HepG2 (cell line): ENCODE measurements around the gene LST1. TPM values are rescaled to one million over a fixed set of nuclear protein-coding genes. Genes with fewer than 3 reads are reported as not detected.

ENCODE experiments used
- BHLHE40 ChIP-seq: IDR thresholded peaks from 2 replicates; pipeline ENCODE4 v1.6.1; 2011; ENCODE audit warnings: low read length, improper control_type of control experiment
- FIP1L1 ChIP-seq: fragments of 200-400 bp; formaldehyde crosslinking; IDR thresholded peaks from 2 replicates; pipeline ENCODE4 v1.6.1; 2018; ENCODE audit warnings: low read depth, mild to moderate bottlenecking, low read length, moderate library complexity, borderline replicate concordance; ENCODE audit not compliant: insufficient read depth
- KLF6 ChIP-seq: IDR thresholded peaks from 2 replicates; pipeline ENCODE4 v1.8.0; 2016; ENCODE audit warnings: missing biosample characterization, missing genetic modification reagents
- MED1 ChIP-seq: sonication (generic); formaldehyde crosslinking; IDR thresholded peaks from 2 replicates; pipeline ENCODE4 v1.4.0; 2020; ENCODE audit warnings: missing genetic modification reagents
- MEIS2 ChIP-seq: sonication (generic); formaldehyde crosslinking; IDR thresholded peaks from 2 replicates; pipeline ENCODE4 v1.9.0; 2021; ENCODE audit warnings: mild to moderate bottlenecking, missing genetic modification reagents
- NCOR1 ChIP-seq: fragments of 200-600 bp; sonication (generic); IDR thresholded peaks from 2 replicates; pipeline ENCODE4 v1.7.0; 2017; ENCODE audit warnings: antibody characterized with exemption, low read length, borderline replicate concordance
- SAFB2 ChIP-seq: sonication (generic); formaldehyde crosslinking; IDR thresholded peaks from 2 replicates; pipeline ENCODE4 v1.5.1; 2020; ENCODE audit warnings: missing genetic modification reagents, low read depth, mild to moderate bottlenecking, borderline replicate concordance
- SIN3A ChIP-seq: IDR thresholded peaks from 2 replicates; pipeline ENCODE4 v1.6.1; 2011; ENCODE audit warnings: low read depth, mild to moderate bottlenecking, control low read depth, low read length, borderline replicate concordance
- SOX6 ChIP-seq, 2 experiments: fragments of 450-650 bp in 1 of 2; sonication (generic) in 1 of 2; formaldehyde crosslinking in 1 of 2; IDR thresholded peaks; 2 replicates each; pipeline versions ENCODE4 v1.4.0 to v1.6.1; 2017 to 2020; ENCODE audit warnings: antibody characterized with exemption in 1 of 2, mild to moderate bottlenecking in 1 of 2, missing genetic modification reagents in 1 of 2
- TAF15 ChIP-seq: fragments of 200-400 bp; formaldehyde crosslinking; IDR thresholded peaks from one replicate; pipeline ENCODE4 v1.6.1; 2018; ENCODE audit warnings: mild to moderate bottlenecking, low read depth, low read length; ENCODE audit not compliant: poor library complexity, severe bottlenecking
- TCF7L2 ChIP-seq: IDR thresholded peaks from 2 replicates; pipeline ENCODE4 v1.6.1; 2011; ENCODE audit warnings: mild to moderate bottlenecking, low read depth, low read length, moderate library complexity
- ZNF251 ChIP-seq: sonication (generic); formaldehyde crosslinking; IDR thresholded peaks from 2 replicates; pipeline ENCODE4 v1.9.0; 2021; ENCODE audit warnings: mild to moderate bottlenecking, missing genetic modification reagents
- ZNF451 ChIP-seq: sonication (generic); formaldehyde crosslinking; IDR thresholded peaks from 2 replicates; pipeline ENCODE4 v1.5.0; 2020; ENCODE audit warnings: mild to moderate bottlenecking, missing genetic modification reagents
- ZNF569 ChIP-seq: sonication (generic); formaldehyde crosslinking; IDR thresholded peaks from 2 replicates; pipeline ENCODE4 v1.5.0; 2020; ENCODE audit warnings: mild to moderate bottlenecking, missing genetic modification reagents, moderate library complexity, borderline replicate concordance
- ZSCAN25 ChIP-seq: sonication (generic); formaldehyde crosslinking; IDR thresholded peaks from 2 replicates; pipeline ENCODE4 v1.8.0; 2022; ENCODE audit warnings: mild to moderate bottlenecking, missing genetic modification reagents
- polyA plus RNA-seq, 8 experiments: library from polyadenylated mRNA; depleted of rRNA in 3 of 8; stranded (reverse) in 7 of 8; unstranded in 1 of 8; fragments of >200 nt; fragmentation: Illumina TruSeq in 4 of 8; extraction: Trizol in 4 of 8; gene quantifications; 2 replicates each; pipeline versions ENCODE4 v1.2.1 to v1.2.3, GENCODE V29; 2011 to 2016; ENCODE audit warnings: low read depth in 4 of 8, missing spikeins in 1 of 8, mixed read lengths in 1 of 8; ENCODE audit not compliant: insufficient read depth in 1 of 8
- total RNA-seq, 5 experiments: library from RNA; depleted of rRNA; stranded (reverse); fragments of >200 nt; fragmentation: Illumina TruSeq; extraction: Trizol; gene quantifications; 2 replicates each; pipeline ENCODE4 v1.2.3, GENCODE V29; 2016; ENCODE audit warnings: low read depth in 1 of 5
- TF ChIP-seq, protein P1 (sequence below): sonication (generic); formaldehyde crosslinking; IDR thresholded peaks from 2 replicates; pipeline ENCODE4 v1.5.1; 2020; ENCODE audit warnings: missing genetic modification reagents, mild to moderate bottlenecking, borderline replicate concordance
- TF ChIP-seq, protein P2 (sequence below): IDR thresholded peaks from 2 replicates; pipeline ENCODE4 v1.6.1; 2016; ENCODE audit warnings: low read depth
- TF ChIP-seq, protein P3 (sequence below): sonication (generic); formaldehyde crosslinking; conservative IDR thresholded peaks from 2 replicates; pipeline ENCODE4 v1.4.0; 2020; ENCODE audit warnings: missing genetic modification reagents
- TF ChIP-seq, protein P4 (sequence below): sonication (generic); formaldehyde crosslinking; IDR thresholded peaks from 2 replicates; pipeline ENCODE4 v1.5.1; 2020; ENCODE audit warnings: mild to moderate bottlenecking, missing genetic modification reagents, moderate library complexity

Gene LST1
- total and polyA plus RNA-seq, 2 of the 13 experiments (the other 11 are each of a cell fraction or from before 2014, with no cell fraction given), result not detected

DNA sequence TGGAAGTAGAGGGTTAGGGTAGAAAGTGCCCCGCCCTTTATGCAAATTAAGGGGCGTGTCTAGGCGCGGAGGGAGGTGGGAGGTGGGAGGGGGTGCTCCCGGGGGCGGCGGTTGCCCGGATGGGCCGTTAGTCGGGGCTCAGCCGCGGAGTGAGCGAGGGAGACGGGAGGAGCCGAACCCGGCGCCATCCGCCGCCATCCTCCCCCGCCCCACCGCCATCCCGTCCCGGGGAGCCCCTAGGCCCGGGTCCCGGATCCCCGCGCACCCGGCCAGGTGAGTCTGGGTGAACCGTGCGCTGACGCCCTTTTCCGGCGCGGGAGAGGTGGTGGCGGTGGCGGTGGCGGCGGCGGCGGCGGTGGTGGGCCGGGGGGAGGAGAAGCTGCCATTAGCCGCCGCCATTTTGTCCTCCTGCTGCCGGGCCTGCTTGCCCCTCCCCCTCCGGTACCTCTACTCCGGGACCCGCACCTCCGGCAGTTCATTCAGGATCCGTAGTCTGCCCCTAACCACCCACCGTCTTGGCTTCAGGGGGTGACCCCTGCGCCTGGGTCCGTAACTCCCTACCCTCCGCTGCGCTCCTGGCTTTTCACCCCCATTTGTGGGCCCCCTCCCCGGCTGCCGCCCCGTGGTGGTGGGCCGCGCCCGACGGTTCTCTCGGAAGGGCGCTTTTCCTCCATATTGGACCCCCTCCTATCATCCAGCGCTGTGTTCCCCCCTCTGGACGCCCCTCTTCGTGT is 34.7 kb downstream of the LST1 start, which contains the start of gene PRRC2A (continued):
- TF ChIP-seq SAFB2 (CRISPR knock-in tag) (peak; percentile 54; the same call in 1 of the 2 replicates), SIN3A (peak; percentile 49; the same call in 1 of the 2 replicates), KLF6 (CRISPR knock-in tag) (peak; percentile 45; the same call in 1 of the 2 replicates), ZNF451 (CRISPR knock-in tag) (no peak), TCF7L2 (no peak), ZSCAN25 (CRISPR knock-in tag) (peak; percentile 32; the same call in 1 of the 2 replicates), ZNF251 (CRISPR knock-in tag) (no peak), ZNF569 (CRISPR knock-in tag) (no peak), MEIS2 (no peak; the same call in 1 of the 2 replicates), FIP1L1 (no peak), MED1 (CRISPR knock-in tag) (no peak), TAF15 (no peak), BHLHE40 (no peak), SOX6 (IDR thresholded peaks at IDR 0.05) (no peak), SOX6 (CRISPR knock-in tag; IDR thresholded peaks at IDR 0.05) (no peak), NCOR1 (no peak)
- TF ChIP-seq, protein P1, sequence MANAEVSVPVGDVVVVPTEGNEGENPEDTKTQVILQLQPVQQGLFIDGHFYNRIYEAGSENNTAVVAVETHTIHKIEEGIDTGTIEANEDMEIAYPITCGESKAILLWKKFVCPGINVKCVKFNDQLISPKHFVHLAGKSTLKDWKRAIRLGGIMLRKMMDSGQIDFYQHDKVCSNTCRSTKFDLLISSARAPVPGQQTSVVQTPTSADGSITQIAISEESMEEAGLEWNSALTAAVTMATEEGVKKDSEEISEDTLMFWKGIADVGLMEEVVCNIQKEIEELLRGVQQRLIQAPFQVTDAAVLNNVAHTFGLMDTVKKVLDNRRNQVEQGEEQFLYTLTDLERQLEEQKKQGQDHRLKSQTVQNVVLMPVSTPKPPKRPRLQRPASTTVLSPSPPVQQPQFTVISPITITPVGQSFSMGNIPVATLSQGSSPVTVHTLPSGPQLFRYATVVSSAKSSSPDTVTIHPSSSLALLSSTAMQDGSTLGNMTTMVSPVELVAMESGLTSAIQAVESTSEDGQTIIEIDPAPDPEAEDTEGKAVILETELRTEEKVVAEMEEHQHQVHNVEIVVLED (CRISPR knock-in tag), result no peak
- TF ChIP-seq, protein P2, sequence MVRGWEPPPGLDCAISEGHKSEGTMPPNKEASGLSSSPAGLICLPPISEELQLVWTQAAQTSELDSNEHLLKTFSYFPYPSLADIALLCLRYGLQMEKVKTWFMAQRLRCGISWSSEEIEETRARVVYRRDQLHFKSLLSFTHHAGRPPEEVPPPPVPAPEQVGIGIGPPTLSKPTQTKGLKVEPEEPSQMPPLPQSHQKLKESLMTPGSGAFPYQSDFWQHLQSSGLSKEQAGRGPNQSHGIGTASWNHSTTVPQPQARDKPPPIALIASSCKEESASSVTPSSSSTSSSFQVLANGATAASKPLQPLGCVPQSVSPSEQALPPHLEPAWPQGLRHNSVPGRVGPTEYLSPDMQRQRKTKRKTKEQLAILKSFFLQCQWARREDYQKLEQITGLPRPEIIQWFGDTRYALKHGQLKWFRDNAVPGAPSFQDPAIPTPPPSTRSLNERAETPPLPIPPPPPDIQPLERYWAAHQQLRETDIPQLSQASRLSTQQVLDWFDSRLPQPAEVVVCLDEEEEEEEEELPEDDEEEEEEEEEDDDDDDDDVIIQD, result no peak
- TF ChIP-seq, protein P3, sequence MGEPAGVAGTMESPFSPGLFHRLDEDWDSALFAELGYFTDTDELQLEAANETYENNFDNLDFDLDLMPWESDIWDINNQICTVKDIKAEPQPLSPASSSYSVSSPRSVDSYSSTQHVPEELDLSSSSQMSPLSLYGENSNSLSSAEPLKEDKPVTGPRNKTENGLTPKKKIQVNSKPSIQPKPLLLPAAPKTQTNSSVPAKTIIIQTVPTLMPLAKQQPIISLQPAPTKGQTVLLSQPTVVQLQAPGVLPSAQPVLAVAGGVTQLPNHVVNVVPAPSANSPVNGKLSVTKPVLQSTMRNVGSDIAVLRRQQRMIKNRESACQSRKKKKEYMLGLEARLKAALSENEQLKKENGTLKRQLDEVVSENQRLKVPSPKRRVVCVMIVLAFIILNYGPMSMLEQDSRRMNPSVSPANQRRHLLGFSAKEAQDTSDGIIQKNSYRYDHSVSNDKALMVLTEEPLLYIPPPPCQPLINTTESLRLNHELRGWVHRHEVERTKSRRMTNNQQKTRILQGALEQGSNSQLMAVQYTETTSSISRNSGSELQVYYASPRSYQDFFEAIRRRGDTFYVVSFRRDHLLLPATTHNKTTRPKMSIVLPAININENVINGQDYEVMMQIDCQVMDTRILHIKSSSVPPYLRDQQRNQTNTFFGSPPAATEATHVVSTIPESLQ (CRISPR knock-in tag), result 0 out of 2 replicates have a peak, but pooled peaks have one; percentile 1
- TF ChIP-seq, protein P4, sequence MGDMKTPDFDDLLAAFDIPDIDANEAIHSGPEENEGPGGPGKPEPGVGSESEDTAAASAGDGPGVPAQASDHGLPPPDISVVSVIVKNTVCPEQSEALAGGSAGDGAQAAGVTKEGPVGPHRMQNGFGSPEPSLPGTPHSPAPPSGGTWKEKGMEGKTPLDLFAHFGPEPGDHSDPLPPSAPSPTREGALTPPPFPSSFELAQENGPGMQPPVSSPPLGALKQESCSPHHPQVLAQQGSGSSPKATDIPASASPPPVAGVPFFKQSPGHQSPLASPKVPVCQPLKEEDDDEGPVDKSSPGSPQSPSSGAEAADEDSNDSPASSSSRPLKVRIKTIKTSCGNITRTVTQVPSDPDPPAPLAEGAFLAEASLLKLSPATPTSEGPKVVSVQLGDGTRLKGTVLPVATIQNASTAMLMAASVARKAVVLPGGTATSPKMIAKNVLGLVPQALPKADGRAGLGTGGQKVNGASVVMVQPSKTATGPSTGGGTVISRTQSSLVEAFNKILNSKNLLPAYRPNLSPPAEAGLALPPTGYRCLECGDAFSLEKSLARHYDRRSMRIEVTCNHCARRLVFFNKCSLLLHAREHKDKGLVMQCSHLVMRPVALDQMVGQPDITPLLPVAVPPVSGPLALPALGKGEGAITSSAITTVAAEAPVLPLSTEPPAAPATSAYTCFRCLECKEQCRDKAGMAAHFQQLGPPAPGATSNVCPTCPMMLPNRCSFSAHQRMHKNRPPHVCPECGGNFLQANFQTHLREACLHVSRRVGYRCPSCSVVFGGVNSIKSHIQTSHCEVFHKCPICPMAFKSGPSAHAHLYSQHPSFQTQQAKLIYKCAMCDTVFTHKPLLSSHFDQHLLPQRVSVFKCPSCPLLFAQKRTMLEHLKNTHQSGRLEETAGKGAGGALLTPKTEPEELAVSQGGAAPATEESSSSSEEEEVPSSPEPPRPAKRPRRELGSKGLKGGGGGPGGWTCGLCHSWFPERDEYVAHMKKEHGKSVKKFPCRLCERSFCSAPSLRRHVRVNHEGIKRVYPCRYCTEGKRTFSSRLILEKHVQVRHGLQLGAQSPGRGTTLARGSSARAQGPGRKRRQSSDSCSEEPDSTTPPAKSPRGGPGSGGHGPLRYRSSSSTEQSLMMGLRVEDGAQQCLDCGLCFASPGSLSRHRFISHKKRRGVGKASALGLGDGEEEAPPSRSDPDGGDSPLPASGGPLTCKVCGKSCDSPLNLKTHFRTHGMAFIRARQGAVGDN (CRISPR knock-in tag), result peak; percentile 87
